ENCODE measurements around the gene PVRIG. TPM values are rescaled to one million over a fixed set of nuclear protein-coding genes. Genes with fewer than 3 reads are reported as not detected.
"Not testable (repeated sequence)": the region's sequence is repeated elsewhere in the genome, so short reads cannot be mapped to it uniquely, and the experiment has no call there.

Gene PVRIG
- 10 to 100 TPM; 22.7 to 22.8 TPM for total RNA-seq

- CTCF ChIA-PET = interaction anchor here (1.7 to 3.9 kb wide), 3 partner anchors 30 to 87 kb away, joined by 3 to 41 read pairs (median 4); no protein-coding TSS in a partner anchor
- intact Hi-C loops (cut with micrococcal nuclease) = loop anchor here (5.0 to 10.0 kb wide), 2 partner anchors 52 to 305 kb away; partner anchors contain the start of gene TRIM4
- not testable (repeated sequence) for H3K27me3 Mint-ChIP-seq (ENCODE audit: low read depth); H3K9me3 Mint-ChIP-seq
- DNase-seq = peak; percentile 75
- Mint-ChIP-seq H3K4me1 (ENCODE audit: low read depth) (peaks cover 64% of the 10 kb centered on the region), H3K27ac (peak within 1 kb of the TSS; percentile 98), H3K36me3 (ENCODE audit: low read depth) (peaks cover 56% of the 10 kb centered on the region), H3K4me3 (peak within 1 kb of the TSS; percentile 97)
Observed at GRCh38 chr7:100219801-100220585, at the start of gene PVRIG. Gene PVRIG (plus strand): TSS chr7:100219949. CDS start chr7:100219971, 22 bp downstream.

GRCh38 chr7:100170101-100170897 is 49.5 kb upstream of the PVRIG start:
- peak overlapping the region; percentile 62 for H3K4me3 Mint-ChIP-seq
- H3K9me3 Mint-ChIP-seq = no peaks in the 10 kb centered on the region
- no peak for DNase-seq
- H3K27me3 Mint-ChIP-seq (ENCODE audit: low read depth) = no peaks in the 10 kb centered on the region
- H3K36me3 Mint-ChIP-seq (ENCODE audit: low read depth) = peaks cover 2% of the 10 kb centered on the region
- peak overlapping the region; percentile 51 for H3K27ac Mint-ChIP-seq
- CTCF ChIA-PET = interaction anchor here (1.0 kb wide), 1 partner anchor 40 kb away, joined by 3 read pairs; no protein-coding TSS in a partner anchor
- intact Hi-C loops (cut with micrococcal nuclease) = no loop called here
- H3K4me1 Mint-ChIP-seq (ENCODE audit: low read depth) = peaks cover 60% of the 10 kb centered on the region

- CTCF ChIA-PET = no interaction called here
- Mint-ChIP-seq H3K4me1 (ENCODE audit: low read depth) (peaks cover 61% of the 10 kb centered on the region), H3K9me3 (no peaks in the 10 kb centered on the region), H3K36me3 (ENCODE audit: low read depth) (peaks cover 1% of the 10 kb centered on the region), H3K4me3 (peak overlapping the region; percentile 62), H3K27me3 (ENCODE audit: low read depth) (no peaks in the 10 kb centered on the region), H3K27ac (no peak overlapping the region)
- intact Hi-C loops (cut with micrococcal nuclease) = no loop called here
- DNase-seq = peak; percentile 45
Observed at GRCh38 chr7:100171087-100171681, 48.6 kb upstream of the PVRIG start.

- Mint-ChIP-seq H3K4me1 (ENCODE audit: low read depth) (peaks cover 59% of the 10 kb centered on the region), H3K27me3 (ENCODE audit: low read depth) (no peaks in the 10 kb centered on the region), H3K36me3 (ENCODE audit: low read depth) (peaks cover 1% of the 10 kb centered on the region), H3K4me3 (peak overlapping the region; percentile 71), H3K27ac (no peak overlapping the region), H3K9me3 (no peaks in the 10 kb centered on the region)
- intact Hi-C loops (cut with micrococcal nuclease) = no loop called here
- CTCF ChIA-PET = interaction anchor here (0.6 kb wide), 2 partner anchors 24 to 720 kb away, joined by 4 to 5 read pairs; no protein-coding TSS in a partner anchor
- DNase-seq = no peak
Observed at GRCh38 chr7:100171840-100172239, 47.9 kb upstream of the PVRIG start.

GRCh38 chr7:100173806-100174495 is 45.8 kb upstream of the PVRIG start:
- CTCF ChIA-PET = no interaction called here
- Mint-ChIP-seq H3K9me3 (no peaks in the 10 kb centered on the region), H3K36me3 (ENCODE audit: low read depth) (peaks cover 1% of the 10 kb centered on the region), H3K27ac (peak overlapping the region; percentile 26), H3K27me3 (ENCODE audit: low read depth) (no peaks in the 10 kb centered on the region), H3K4me3 (no peak overlapping the region), H3K4me1 (ENCODE audit: low read depth) (peaks cover 44% of the 10 kb centered on the region)
- DNase-seq = no peak
- intact Hi-C loops (cut with micrococcal nuclease) = no loop called here

- CTCF ChIA-PET = no interaction called here
- Mint-ChIP-seq H3K36me3 (ENCODE audit: low read depth) (peaks cover 1% of the 10 kb centered on the region), H3K9me3 (no peaks in the 10 kb centered on the region), H3K27ac (no peak overlapping the region), H3K27me3 (ENCODE audit: low read depth) (no peaks in the 10 kb centered on the region), H3K4me3 (no peak overlapping the region), H3K4me1 (ENCODE audit: low read depth) (peaks cover 37% of the 10 kb centered on the region)
- DNase-seq = no peak
- intact Hi-C loops (cut with micrococcal nuclease) = no loop called here
Observed at GRCh38 chr7:100174582-100174981, 45.2 kb upstream of the PVRIG start.

- no peak overlapping the region for H3K4me3 Mint-ChIP-seq
- CTCF ChIA-PET = interaction anchor here (0.9 to 1.0 kb wide), 2 partner anchors 10 to 15 kb away, joined by 3 read pairs; no protein-coding TSS in a partner anchor
- H3K36me3 Mint-ChIP-seq (ENCODE audit: low read depth) = peaks cover 1% of the 10 kb centered on the region
- intact Hi-C loops (cut with micrococcal nuclease) = loop anchor here (5.0 kb wide), 2 partner anchors 37 to 97 kb away; no protein-coding TSS in a partner anchor
- H3K27ac Mint-ChIP-seq = no peak overlapping the region
- H3K27me3 Mint-ChIP-seq (ENCODE audit: low read depth) = no peaks in the 10 kb centered on the region
- no peaks in the 10 kb centered on the region for H3K9me3 Mint-ChIP-seq
- H3K4me1 Mint-ChIP-seq (ENCODE audit: low read depth) = peaks cover 32% of the 10 kb centered on the region
- DNase-seq = no peak
Observed at GRCh38 chr7:100175296-100175935, 44.3 kb upstream of the PVRIG start.

GRCh38 chr7:100176096-100177044 is 43.4 kb upstream of the PVRIG start:
- CTCF ChIA-PET = interaction anchor here (0.9 to 4.3 kb wide), 4 partner anchors 11 to 46 kb away, joined by 3 to 30 read pairs (median 3); no protein-coding TSS in a partner anchor
- intact Hi-C loops (cut with micrococcal nuclease) = loop anchor here (1.0 to 5.0 kb wide), 6 partner anchors 8 to 252 kb away; partner anchors contain the start of genes AP4M1, GAL3ST4, LAMTOR4 and MCM7

GRCh38 chr7:100177045-100178001 is 42.4 kb upstream of the PVRIG start, which contains the start of the genes GPC2 and STAG3:
Gene GPC2 (minus strand): TSS chr7:100177381. CDS start chr7:100177199, 182 bp downstream.
Gene STAG3 (plus strand): TSS chr7:100177918. CDS start chr7:100180557, 2,639 bp downstream.
- H3K4me3 Mint-ChIP-seq = peak within 1 kb of the TSS; percentile 80
- DNase-seq = peak; percentile 99
- peaks cover 43% of the 10 kb centered on the region for H3K4me1 Mint-ChIP-seq (ENCODE audit: low read depth)
- intact Hi-C loops (cut with micrococcal nuclease) = loop anchor here (1.0 to 5.0 kb wide), 6 partner anchors 9 to 251 kb away; partner anchors contain the start of genes AP4M1, GAL3ST4, LAMTOR4 and MCM7
- CTCF ChIA-PET = interaction anchor here (0.6 to 4.3 kb wide), 5 partner anchors 11 to 160 kb away, joined by 3 to 30 read pairs (median 4); no protein-coding TSS in a partner anchor
- no peaks in the 10 kb centered on the region for H3K9me3 Mint-ChIP-seq
- H3K36me3 Mint-ChIP-seq (ENCODE audit: low read depth) = peaks cover 2% of the 10 kb centered on the region
- peak within 1 kb of the TSS; percentile 30 for H3K27ac Mint-ChIP-seq
- H3K27me3 Mint-ChIP-seq (ENCODE audit: low read depth) = no peaks in the 10 kb centered on the region

More at GRCh38 chr7:100176096-100177044, 43.4 kb upstream of the PVRIG start:
- DNase-seq = no peak
- Mint-ChIP-seq H3K9me3 (no peaks in the 10 kb centered on the region), H3K27ac (no peak overlapping the region), H3K27me3 (ENCODE audit: low read depth) (no peaks in the 10 kb centered on the region), H3K4me1 (ENCODE audit: low read depth) (peaks cover 35% of the 10 kb centered on the region), H3K36me3 (ENCODE audit: low read depth) (no peaks in the 10 kb centered on the region), H3K4me3 (peak overlapping the region; percentile 80)

Measured in activated naive CD4-positive, alpha-beta T cell treated with anti-CD3 and anti-CD28 coated beads for 36 hours (primary cell).